ENCODE data around the gene KLF2.

DNA sequence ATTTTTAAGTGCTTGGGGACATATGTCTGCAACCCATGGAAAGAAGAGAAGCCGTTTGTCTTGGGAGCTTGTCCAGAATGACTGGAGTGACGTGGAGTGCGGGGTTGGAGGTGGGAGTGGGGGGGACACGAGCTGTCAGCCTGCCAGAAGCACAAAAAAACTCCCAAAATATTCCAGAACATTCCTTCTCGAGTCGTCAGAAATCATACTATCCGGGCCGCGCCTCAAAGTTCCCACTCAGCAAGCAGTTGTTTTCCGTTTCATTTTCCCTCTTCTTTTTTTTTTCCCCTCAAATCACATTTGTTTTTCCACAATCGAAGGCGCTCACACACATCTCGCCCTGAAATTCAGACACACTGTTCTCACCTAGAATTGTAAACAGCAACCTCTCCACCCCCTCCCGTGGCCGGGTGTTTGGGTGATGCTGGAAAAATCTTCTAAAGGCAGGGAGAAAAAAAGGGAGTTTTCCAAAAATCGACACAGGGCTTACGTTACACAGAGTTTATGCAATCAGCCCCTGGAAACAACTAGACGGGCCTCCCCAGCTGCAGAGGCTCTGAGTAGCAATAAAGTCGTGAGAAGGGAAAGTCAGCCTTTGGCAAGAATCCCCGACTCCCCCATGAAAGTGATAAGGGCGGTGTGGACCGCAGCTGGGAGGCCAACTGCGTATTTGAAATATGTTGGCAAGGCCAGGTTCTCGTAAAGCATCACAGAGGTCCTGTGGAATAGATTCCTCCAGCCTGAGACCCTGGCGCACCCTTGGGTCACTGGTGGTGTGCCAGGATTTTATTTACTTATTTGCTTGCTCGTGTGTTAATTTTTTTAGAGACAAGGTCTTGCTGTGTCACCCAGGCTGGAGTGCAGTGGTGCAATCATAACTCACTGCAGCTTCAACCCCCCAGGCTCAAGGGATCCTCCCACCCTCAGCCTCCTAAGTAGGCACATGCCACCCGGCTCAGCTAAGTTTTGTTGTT, 31.2 kb upstream of the KLF2 start:
- TF ChIP-seq CTCF (IDR thresholded peaks at IDR 0.05; ENCODE audit: low read length) = no peak
- no peak for TF ChIP-seq EZH2 (IDR thresholded peaks at IDR 0.05; ENCODE audit: borderline replicate concordance, low read length)

All from OCI-LY1 (cell line).